Upper lobe of left lung (tissue), 6 donors: ENCODE data around the gene BCAS3. TPM values are rescaled to one million over a fixed set of nuclear protein-coding genes. Genes with fewer than 3 reads are reported as not detected.

Experiments
- ATAC-seq, 2 donors: fragments of 200-7000 bp; cut with Tn5 transposase; one replicate each; pipeline ENCODE4 v1.9.1; 2022; ENCODE audit warnings: mild to moderate bottlenecking in 2 of 2, moderate library complexity in 2 of 2; ENCODE audit not compliant: low FRiP score in 2 of 2
- DNase-seq, 2 donors: peaks; one replicate each; pipeline ENCODE4 v3.0.0-alpha.2; 2019 to 2020
- H3K27ac ChIP-seq, 4 donors: fragments of 200-600 bp; sonication (generic); one replicate each; pipeline ENCODE4 v1.5.1; 2016 to 2019
- H3K27me3 ChIP-seq, 4 donors: fragments of 200-600 bp; sonication (generic); one replicate each; pipeline ENCODE4 v1.5.1; 2017 to 2019
- H3K36me3 ChIP-seq, 4 donors: fragments of 200-600 bp; sonication (generic); one replicate each; pipeline ENCODE4 v1.5.1; 2016 to 2019
- H3K4me1 ChIP-seq, 4 donors: fragments of 200-600 bp; sonication (generic); one replicate each; pipeline ENCODE4 v1.5.1; 2018 to 2019
- H3K4me3 ChIP-seq, 4 donors: fragments of 200-600 bp; sonication (generic); one replicate each; pipeline ENCODE4 v1.5.1; 2017 to 2019; ENCODE audit warnings: mild to moderate bottlenecking in 2 of 4, moderate library complexity in 1 of 4
- H3K9me3 ChIP-seq, 4 donors: fragments of 200-600 bp; sonication (generic); one replicate each; pipeline ENCODE4 v1.5.1; 2018 to 2019
- CTCF ChIP-seq, 6 experiments: fragments of 450-650 bp in 4 of 6; fragments of 200-600 bp in 2 of 6; sonication (generic) in 2 of 6; IDR thresholded peaks; one replicate each; pipeline ENCODE4 v1.5.1; 2016 to 2019; ENCODE audit warnings: antibody characterized with exemption in 6 of 6
- EP300 ChIP-seq, 4 donors: sonication (generic); formaldehyde crosslinking; IDR thresholded peaks; one replicate each; pipeline ENCODE4 v1.5.1; 2017; ENCODE audit warnings: antibody characterized with exemption in 4 of 4, control low read depth in 2 of 4
- POLR2A ChIP-seq, 4 donors: fragments of 450-650 bp; IDR thresholded peaks; one replicate each; pipeline ENCODE4 v1.5.1; 2016 to 2017; ENCODE audit warnings: antibody characterized with exemption in 4 of 4, mild to moderate bottlenecking in 2 of 4
- POLR2AphosphoS5 ChIP-seq, 2 donors: sonication (generic); formaldehyde crosslinking; IDR thresholded peaks; one replicate each; pipeline ENCODE4 v1.5.1; 2017; ENCODE audit warnings: antibody characterized with exemption in 2 of 2
- WGBS, 2 donors: methylation state at CpG; one replicate each; pipeline ENCODE4 v1.1.5; 2017 to 2018; 5-methylcytosine and 5-hydroxymethylcytosine counted together
- total RNA-seq, 6 donors: library from RNA; depleted of rRNA in 4 of 6; stranded (reverse); fragments of >200 nt in 4 of 6; gene quantifications; one replicate each; pipeline versions ENCODE4 v1.1.0 to v1.2.1, GENCODE V29; 2016 to 2021
- donor health status: DM: no; HTN: no; CAD: no; lungs with moderate emphysema.
- donor health status: DM: no; HTN: yes; CAD: no; lungs with severe emphysema.

The BCAS3 gene
- total RNA-seq, 6 donors from 2014 or later, result 20.1 to 111 (median 37.0) TPM

DNA sequence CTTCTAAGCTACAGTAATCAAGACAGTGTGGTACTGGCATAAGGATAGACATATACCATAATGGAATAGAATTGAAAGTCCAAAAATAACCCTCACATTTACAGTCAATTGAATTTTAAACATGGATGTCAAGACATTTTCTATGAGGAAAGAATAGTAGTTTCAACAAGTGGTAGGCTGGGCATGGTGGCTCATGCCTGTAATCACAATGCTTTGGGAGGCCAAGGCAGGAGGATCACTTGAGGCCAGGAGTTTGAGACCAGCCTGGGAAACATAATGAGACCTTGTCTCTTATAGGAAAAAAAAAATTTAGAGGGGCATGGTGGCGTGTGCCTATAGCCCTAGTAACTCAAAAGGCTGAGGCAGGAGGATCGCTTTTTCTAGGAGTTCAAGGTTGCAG, 599.2 kb downstream of the BCAS3 start:
- WGBS, 2 donors, result 97% methylated on average over 2 of the region's 2 CpGs
- no peak for DNase-seq

GRCh38 chr17:61279476-61280145, 602.0 kb downstream of the BCAS3 start:
- TF ChIP-seq POLR2A (IDR thresholded peaks at IDR 0.05) (no peak), CTCF (IDR thresholded peaks at IDR 0.05) (no peak), POLR2AphosphoS5 (IDR thresholded peaks at IDR 0.05) (no peak), EP300 (IDR thresholded peaks at IDR 0.05) (no peak)
- DNase-seq (no peak), ATAC-seq (no peak)
- no peaks in the 10 kb centered on the region for H3K27me3 ChIP-seq
- no peaks in the 10 kb centered on the region for H3K9me3 ChIP-seq
- no peak overlapping the region for H3K4me3 ChIP-seq
- H3K27ac ChIP-seq, result no peak overlapping the region
- H3K36me3 ChIP-seq, result no peaks in the 10 kb centered on the region
- H3K4me1 ChIP-seq, result no peaks in the 10 kb centered on the region
- WGBS, 2 donors, result 63 to 77% methylated on average over 1 of the region's 1 CpG

More for the DNA sequence above, 599.2 kb downstream of the BCAS3 start:
- no peaks in the 10 kb centered on the region for H3K27me3 ChIP-seq
- H3K4me1 ChIP-seq, result no peaks in the 10 kb centered on the region
- ATAC-seq, result no peak
- H3K27ac ChIP-seq, result no peak overlapping the region
- H3K36me3 ChIP-seq, result no peaks in the 10 kb centered on the region
- H3K4me3 ChIP-seq, result no peak overlapping the region
- H3K9me3 ChIP-seq, result no peaks in the 10 kb centered on the region
- TF ChIP-seq CTCF (IDR thresholded peaks at IDR 0.05) (no peak), POLR2A (IDR thresholded peaks at IDR 0.05) (no peak), POLR2AphosphoS5 (IDR thresholded peaks at IDR 0.05) (no peak), EP300 (IDR thresholded peaks at IDR 0.05) (no peak)

DNA sequence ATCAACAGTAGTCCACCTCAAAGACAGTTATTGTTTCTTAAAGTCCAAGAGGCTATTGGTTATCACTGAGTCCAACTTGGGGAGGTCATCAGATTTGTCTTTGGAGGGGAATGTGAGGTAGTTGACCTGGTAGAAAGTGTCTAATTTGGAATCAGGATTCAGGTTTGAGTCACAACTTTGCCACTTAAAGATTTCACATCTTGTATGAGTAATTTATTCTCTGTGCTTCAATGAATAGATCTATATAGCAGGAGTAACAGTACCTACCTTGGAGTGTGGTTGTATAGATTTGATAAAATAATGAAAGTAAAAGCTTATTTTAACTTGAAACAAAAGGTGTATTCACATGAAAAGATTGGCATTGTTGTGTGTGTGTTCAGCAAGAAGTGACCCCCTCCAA, 602.7 kb downstream of the BCAS3 start:
- ATAC-seq, result no peak
- TF ChIP-seq CTCF (IDR thresholded peaks at IDR 0.05), result no peak
- TF ChIP-seq EP300 (IDR thresholded peaks at IDR 0.05), result no peak
- no peak for TF ChIP-seq POLR2AphosphoS5 (IDR thresholded peaks at IDR 0.05)
- TF ChIP-seq POLR2A (IDR thresholded peaks at IDR 0.05), result no peak
- DNase-seq, result no peak
- no peaks in the 10 kb centered on the region for H3K36me3 ChIP-seq
- H3K9me3 ChIP-seq, result no peaks in the 10 kb centered on the region
- H3K4me3 ChIP-seq, result no peak overlapping the region
- H3K27ac ChIP-seq, result no peak overlapping the region
- peaks cover 0 to 3% (median 0%) of the 10 kb centered on the region in 4 donors for H3K4me1 ChIP-seq
- H3K27me3 ChIP-seq, result no peaks in the 10 kb centered on the region

DNA sequence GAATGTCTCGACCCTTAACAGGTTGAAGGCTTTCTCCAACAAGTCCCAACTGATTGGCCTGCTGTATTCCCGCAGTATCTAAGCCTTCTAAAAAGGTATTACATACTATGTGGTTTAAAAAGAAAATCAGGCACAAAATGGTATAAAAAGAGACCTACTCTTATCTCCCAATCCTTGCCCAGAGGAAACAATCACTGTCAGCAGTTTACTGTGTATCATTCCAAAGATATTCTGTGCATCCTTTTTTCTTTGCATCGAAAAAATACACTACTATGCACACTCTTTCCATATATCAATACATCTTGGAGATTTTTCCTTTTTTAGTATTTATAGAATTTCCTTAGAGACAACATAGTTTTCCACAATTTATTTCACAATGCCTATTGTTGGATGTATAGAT, 603.2 kb downstream of the BCAS3 start:
- no peaks in the 10 kb centered on the region for H3K9me3 ChIP-seq
- peaks cover 0 to 8% (median under 1%) of the 10 kb centered on the region in 4 donors for H3K4me1 ChIP-seq
- H3K27me3 ChIP-seq, result no peaks in the 10 kb centered on the region
- ATAC-seq (no peak), DNase-seq (no peak)
- H3K27ac ChIP-seq, result no peak overlapping the region
- H3K36me3 ChIP-seq, result no peaks in the 10 kb centered on the region
- no peak overlapping the region for H3K4me3 ChIP-seq
- TF ChIP-seq POLR2AphosphoS5 (IDR thresholded peaks at IDR 0.05), result no peak
- no peak for TF ChIP-seq EP300 (IDR thresholded peaks at IDR 0.05)
- no peak for TF ChIP-seq CTCF (IDR thresholded peaks at IDR 0.05)
- no peak for TF ChIP-seq POLR2A (IDR thresholded peaks at IDR 0.05)
- WGBS, 2 donors, result 86 to 91% methylated on average over 3 of the region's 3 CpGs

- Histone ChIP-seq H3K4me3 (no peak overlapping the region), H3K27ac (no peak overlapping the region), H3K4me1 (peaks cover 0 to 18% (median 4%) of the 10 kb centered on the region in 4 donors), H3K9me3 (no peaks in the 10 kb centered on the region), H3K36me3 (no peaks in the 10 kb centered on the region), H3K27me3 (no peaks in the 10 kb centered on the region)
- DNase-seq, result no peak
- 64 to 80% methylated on average over 3 of the region's 3 CpGs for WGBS, 2 donors
- ATAC-seq, result no peak
- TF ChIP-seq POLR2AphosphoS5 (IDR thresholded peaks at IDR 0.05), result no peak
- no peak for TF ChIP-seq EP300 (IDR thresholded peaks at IDR 0.05)
- no peak for TF ChIP-seq POLR2A (IDR thresholded peaks at IDR 0.05)
- no peak for TF ChIP-seq CTCF (IDR thresholded peaks at IDR 0.05)
Measured at GRCh38 chr17:61282377-61282776, 604.7 kb downstream of the BCAS3 start.
